Mucosa of descending colon (tissue), 3 donors: Measurements from ENCODE around the gene RELA. TPM values are rescaled to one million over a fixed set of nuclear protein-coding genes. Genes with fewer than 3 reads are reported as not detected.
A peak's percentile ranks its signal among the peaks of the same experiment; 100 is the strongest.
"Not testable (repeated sequence)": the region's sequence is repeated elsewhere in the genome, so short reads cannot be mapped to it uniquely, and the experiment has no call there.

Experiments used
- ATAC-seq: fragments of 200-7000 bp; cut with Tn5 transposase; one replicate; pipeline ENCODE4 v1.9.1; 2020; ENCODE audit warnings: mild to moderate bottlenecking, moderate library complexity
- DNase-seq, 3 donors: peaks; one replicate each; pipeline ENCODE4 v3.0.0-alpha.2; 2020
- H3K36me3 ChIP-seq: fragments of 200-600 bp; one replicate; pipeline ENCODE4 v1.8.0; 2021; ENCODE audit warnings: low read depth, mild to moderate bottlenecking
- H3K4me1 ChIP-seq: fragments of 200-600 bp; one replicate; pipeline ENCODE4 v1.8.0; 2021; ENCODE audit warnings: low read depth, mild to moderate bottlenecking
- H3K4me3 ChIP-seq: fragments of 200-600 bp; one replicate; pipeline ENCODE4 v1.8.0; 2021; ENCODE audit warnings: mild to moderate bottlenecking
- H3K9me3 ChIP-seq: fragments of 200-600 bp; one replicate; pipeline ENCODE4 v1.8.0; 2021; ENCODE audit warnings: mild to moderate bottlenecking
- intact Hi-C, 2 donors: fragments of 100-400 bp; cut with DNase I in 1 of 2; cut with micrococcal nuclease in 1 of 2; formaldehyde crosslinking; loops; one replicate each; pipeline versions ENCODE4 v1.11.0 to v1.11.1; 2022; cut with DNase I, micrococcal nuclease
- total RNA-seq, 3 donors: library from RNA; stranded (reverse); fragmentation: NEBNext Ultra II Directional in 2 of 3; extraction: Animal tissue kit (Norgen Biotek cat#: 25700) in 2 of 3; gene quantifications; one replicate each; pipeline versions ENCODE4 v1.2.1 to v1.2.4, GENCODE V29; 2021 to 2023
- TF ChIP-seq, protein P1 (sequence below): fragments of 200-600 bp; IDR thresholded peaks from one replicate; pipeline ENCODE4 v1.8.0; 2022; ENCODE audit warnings: antibody characterized with exemption, mild to moderate bottlenecking
- donor health status: DM: no; HTN: no; CAD: no; lungs with moderate emphysema.
- donor health status: DM: no; HTN: no; CAD: no.
- donor health status: DM: no; HTN: yes; CAD: no.

Gene RELA
- total RNA-seq, 3 donors from 2014 or later = 69.1 to 89.6 (median 71.0) TPM

DNA sequence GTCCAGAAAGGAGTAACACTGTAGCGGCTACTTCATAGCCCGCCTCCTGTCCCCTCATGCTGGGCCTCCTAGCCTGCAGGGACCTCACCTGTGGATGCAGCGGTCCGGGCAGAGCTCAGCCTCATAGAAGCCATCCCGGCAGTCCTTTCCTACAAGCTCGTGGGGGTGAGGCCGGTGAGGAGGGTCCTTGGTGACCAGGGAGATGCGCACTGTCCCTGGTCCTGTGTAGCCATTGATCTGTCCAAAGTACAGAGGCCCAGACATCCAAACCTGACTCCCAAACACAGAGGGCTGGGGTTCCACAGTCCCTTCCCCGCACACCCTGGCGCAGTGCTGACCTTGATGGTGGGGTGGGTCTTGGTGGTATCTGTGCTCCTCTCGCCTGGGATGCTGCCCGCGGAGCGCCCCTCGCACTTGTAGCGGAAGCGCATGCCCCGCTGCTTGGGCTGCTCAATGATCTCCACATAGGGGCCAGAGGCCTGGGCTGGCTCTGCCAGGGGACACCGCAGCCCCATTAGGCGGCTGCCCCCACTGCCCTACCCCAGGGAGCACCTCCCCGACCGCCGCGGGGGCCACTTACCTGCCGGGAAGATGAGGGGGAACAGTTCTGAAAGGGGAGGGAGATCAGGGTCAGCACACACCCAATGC is 993 bp downstream of the RELA start:
- intact Hi-C loops = no loop called here
- H3K36me3 ChIP-seq = peaks cover 9% of the 10 kb centered on the region
- TF ChIP-seq, protein P1, sequence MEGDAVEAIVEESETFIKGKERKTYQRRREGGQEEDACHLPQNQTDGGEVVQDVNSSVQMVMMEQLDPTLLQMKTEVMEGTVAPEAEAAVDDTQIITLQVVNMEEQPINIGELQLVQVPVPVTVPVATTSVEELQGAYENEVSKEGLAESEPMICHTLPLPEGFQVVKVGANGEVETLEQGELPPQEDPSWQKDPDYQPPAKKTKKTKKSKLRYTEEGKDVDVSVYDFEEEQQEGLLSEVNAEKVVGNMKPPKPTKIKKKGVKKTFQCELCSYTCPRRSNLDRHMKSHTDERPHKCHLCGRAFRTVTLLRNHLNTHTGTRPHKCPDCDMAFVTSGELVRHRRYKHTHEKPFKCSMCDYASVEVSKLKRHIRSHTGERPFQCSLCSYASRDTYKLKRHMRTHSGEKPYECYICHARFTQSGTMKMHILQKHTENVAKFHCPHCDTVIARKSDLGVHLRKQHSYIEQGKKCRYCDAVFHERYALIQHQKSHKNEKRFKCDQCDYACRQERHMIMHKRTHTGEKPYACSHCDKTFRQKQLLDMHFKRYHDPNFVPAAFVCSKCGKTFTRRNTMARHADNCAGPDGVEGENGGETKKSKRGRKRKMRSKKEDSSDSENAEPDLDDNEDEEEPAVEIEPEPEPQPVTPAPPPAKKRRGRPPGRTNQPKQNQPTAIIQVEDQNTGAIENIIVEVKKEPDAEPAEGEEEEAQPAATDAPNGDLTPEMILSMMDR = no peak
- DNase-seq (peak in 2 of 3 donors; percentile 48 to 64), ATAC-seq (no peak)
- H3K4me1 ChIP-seq = peaks cover 15% of the 10 kb centered on the region
- no peaks in the 10 kb centered on the region for H3K9me3 ChIP-seq
- peak overlapping the region; percentile 86 for H3K4me3 ChIP-seq

DNA sequence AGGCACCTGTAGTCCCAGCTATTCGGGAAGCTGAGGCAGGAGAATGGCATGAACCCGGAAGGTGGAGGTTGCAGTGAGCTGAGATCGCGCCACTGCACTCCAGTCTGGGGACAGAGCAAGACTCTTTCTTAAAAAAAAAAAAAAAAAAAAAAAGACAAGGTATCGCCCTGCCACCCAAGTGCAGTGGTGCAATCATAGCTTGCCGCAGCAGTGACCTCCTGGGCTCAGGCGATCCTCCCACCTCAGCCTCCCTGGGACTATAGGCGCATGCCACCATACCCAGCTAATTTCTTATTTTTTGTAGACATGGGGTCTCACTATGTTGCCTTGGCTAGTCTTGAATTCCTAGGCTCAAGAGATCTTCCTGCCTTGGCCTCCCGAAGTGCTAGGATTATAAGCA is 1.8 kb downstream of the RELA start:
- H3K9me3 ChIP-seq, H3K4me3 ChIP-seq, H3K36me3 ChIP-seq, intact Hi-C loops, ATAC-seq: not testable (repeated sequence)
- peaks cover 15% of the 10 kb centered on the region for H3K4me1 ChIP-seq
- peak in 1 of 3 donors; percentile 17 for DNase-seq

DNA sequence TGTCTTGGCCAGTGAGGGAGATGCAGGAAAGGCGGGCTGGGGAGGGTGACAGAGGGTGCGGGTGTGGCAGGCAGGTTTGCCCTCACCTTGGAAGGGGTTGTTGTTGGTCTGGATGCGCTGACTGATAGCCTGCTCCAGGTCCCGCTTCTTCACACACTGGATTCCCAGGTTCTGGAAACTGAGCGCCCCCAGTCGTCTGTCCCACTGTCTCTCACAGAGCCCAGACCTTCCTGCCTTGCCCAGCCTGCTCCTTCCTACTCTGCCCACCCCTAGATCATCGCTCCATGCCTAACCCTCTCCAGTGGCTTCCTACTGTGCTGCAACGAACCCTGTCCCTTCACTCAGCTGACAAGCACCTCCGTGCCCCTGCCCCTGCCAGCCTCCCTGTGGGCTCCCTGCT is 2.7 kb downstream of the RELA start:
- DNase-seq (peak in 1 of 3 donors; percentile 29), ATAC-seq (no peak)
- peaks cover 15% of the 10 kb centered on the region for H3K4me1 ChIP-seq
- peaks cover 9% of the 10 kb centered on the region for H3K36me3 ChIP-seq
- intact Hi-C loops = no loop called here
- TF ChIP-seq, protein P1 = no peak
- H3K4me3 ChIP-seq = no peak overlapping the region
- H3K9me3 ChIP-seq = no peaks in the 10 kb centered on the region

DNA sequence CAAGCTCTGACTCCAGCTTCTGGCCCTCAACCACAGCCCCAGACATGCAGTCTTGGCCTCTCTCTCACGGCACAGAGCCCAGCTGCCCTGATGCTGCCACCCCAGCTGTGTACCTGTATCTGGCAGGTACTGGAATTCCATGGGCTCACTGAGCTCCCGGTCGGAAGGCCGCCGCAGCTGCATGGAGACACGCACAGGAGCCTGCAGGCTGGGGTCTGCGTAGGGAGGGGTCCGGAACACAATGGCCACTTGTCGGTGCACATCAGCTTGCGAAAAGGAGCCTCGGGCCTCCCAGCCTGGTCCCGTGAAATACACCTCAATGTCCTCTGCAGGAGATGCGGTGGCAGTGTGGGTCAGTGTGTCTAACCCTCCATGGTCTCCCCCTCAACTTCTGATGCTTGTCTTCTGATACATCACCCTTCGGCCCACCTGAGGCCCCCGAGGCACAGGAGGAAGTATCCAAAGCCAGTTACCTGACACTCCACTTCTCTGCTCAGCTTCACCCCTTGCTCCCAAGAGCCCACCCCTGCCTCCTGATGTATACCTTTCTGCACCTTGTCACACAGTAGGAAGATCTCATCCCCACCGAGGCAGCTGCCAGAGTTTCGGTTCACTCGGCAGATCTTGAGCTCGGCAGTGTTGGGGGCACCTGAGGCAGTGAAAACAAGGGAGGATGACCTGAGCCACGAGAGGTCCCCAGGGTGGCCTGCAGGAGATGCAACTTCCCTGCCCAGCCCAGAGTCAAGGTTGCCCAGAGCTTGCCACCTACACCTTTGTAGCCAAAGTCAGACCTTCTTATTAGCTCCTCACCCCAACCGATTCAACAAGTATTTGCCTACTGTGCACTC is 4.3 kb downstream of the RELA start:
- ATAC-seq (no peak), DNase-seq (peak in 1 of 3 donors; percentile 52)
- intact Hi-C loops = no loop called here
- TF ChIP-seq, protein P1 = no peak
- H3K4me1 ChIP-seq = peaks cover 20% of the 10 kb centered on the region
- peaks cover 9% of the 10 kb centered on the region for H3K36me3 ChIP-seq
- no peak overlapping the region for H3K4me3 ChIP-seq
- H3K9me3 ChIP-seq = no peaks in the 10 kb centered on the region

DNA sequence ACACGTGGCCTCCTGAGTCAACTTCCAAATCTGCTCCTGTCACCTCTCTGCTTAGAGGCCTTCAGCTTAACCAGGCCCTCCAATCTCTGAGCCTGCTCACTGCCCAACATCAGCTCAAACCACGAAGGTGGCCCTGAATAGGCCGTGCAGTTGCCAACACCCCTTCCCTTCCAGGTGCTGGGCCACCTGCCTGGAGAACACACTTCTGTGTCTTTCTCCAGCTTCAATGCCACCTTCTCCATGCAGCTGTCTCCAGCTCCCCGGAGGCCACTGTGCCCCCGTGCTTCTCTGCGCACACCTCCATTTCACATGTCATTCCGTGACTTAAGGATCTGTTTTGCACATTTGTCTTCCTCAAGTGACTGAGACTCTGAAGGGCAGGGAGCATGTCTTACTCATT is 5.3 kb downstream of the RELA start:
- H3K4me1 ChIP-seq = peaks cover 25% of the 10 kb centered on the region
- H3K4me3 ChIP-seq = no peak overlapping the region
- TF ChIP-seq, protein P1 = no peak
- DNase-seq = peak in 1 of 3 donors; percentile 7
- intact Hi-C loops = no loop called here
- no peaks in the 10 kb centered on the region for H3K9me3 ChIP-seq
- peaks cover 9% of the 10 kb centered on the region for H3K36me3 ChIP-seq
- ATAC-seq = no peak
